ENCODE measurements around the gene SLC24A3.

Gene SLC24A3

GRCh38 chr20:19683822-19684221 is 471.4 kb downstream of the SLC24A3 start:
- Histone ChIP-seq H3K36me3 (ENCODE audit: insufficient read depth, low read length) (no peaks in the 10 kb centered on the region), H2AFZ (ENCODE audit: low read depth, low read length) (no peak overlapping the region), H3K9me3 (ENCODE audit: low read length) (no peaks in the 10 kb centered on the region), H3K4me1 (ENCODE audit: insufficient read depth, low read length) (no peaks in the 10 kb centered on the region), H3K4me3 (ENCODE audit: low read length) (no peak overlapping the region), H3K27me3 (ENCODE audit: insufficient read depth, low read length) (no peaks in the 10 kb centered on the region)

- Histone ChIP-seq H3K36me3 (ENCODE audit: insufficient read depth, low read length) (no peaks in the 10 kb centered on the region), H3K4me3 (ENCODE audit: low read length) (no peak overlapping the region), H3K27me3 (ENCODE audit: insufficient read depth, low read length) (no peaks in the 10 kb centered on the region), H2AFZ (ENCODE audit: low read depth, low read length) (no peak overlapping the region), H3K4me1 (ENCODE audit: insufficient read depth, low read length) (no peaks in the 10 kb centered on the region), H3K9me3 (ENCODE audit: low read length) (no peaks in the 10 kb centered on the region)
Measured at GRCh38 chr20:19688031-19688806, 475.8 kb downstream of the SLC24A3 start.

- Histone ChIP-seq H3K4me3 (ENCODE audit: low read length) (no peak overlapping the region), H3K9me3 (ENCODE audit: low read length) (no peaks in the 10 kb centered on the region), H3K36me3 (ENCODE audit: insufficient read depth, low read length) (no peaks in the 10 kb centered on the region), H3K27me3 (ENCODE audit: insufficient read depth, low read length) (no peaks in the 10 kb centered on the region), H3K4me1 (ENCODE audit: insufficient read depth, low read length) (peaks cover 3% of the 10 kb centered on the region), H2AFZ (ENCODE audit: low read depth, low read length) (no peak overlapping the region)
Measured at GRCh38 chr20:19690462-19690861, 478.0 kb downstream of the SLC24A3 start.

- Histone ChIP-seq H3K36me3 (ENCODE audit: insufficient read depth, low read length) (no peaks in the 10 kb centered on the region), H3K4me1 (ENCODE audit: insufficient read depth, low read length) (peaks cover 3% of the 10 kb centered on the region), H3K4me3 (ENCODE audit: low read length) (no peak overlapping the region), H2AFZ (ENCODE audit: low read depth, low read length) (no peak overlapping the region), H3K9me3 (ENCODE audit: low read length) (no peaks in the 10 kb centered on the region), H3K27me3 (ENCODE audit: insufficient read depth, low read length) (no peaks in the 10 kb centered on the region)
Measured at GRCh38 chr20:19691125-19691524, 478.7 kb downstream of the SLC24A3 start.

GRCh38 chr20:19692100-19692499 is 479.7 kb downstream of the SLC24A3 start:
- H2AFZ ChIP-seq (ENCODE audit: low read depth, low read length), result no peak overlapping the region
- no peaks in the 10 kb centered on the region for H3K36me3 ChIP-seq (ENCODE audit: insufficient read depth, low read length)
- H3K27me3 ChIP-seq (ENCODE audit: insufficient read depth, low read length), result no peaks in the 10 kb centered on the region
- H3K4me1 ChIP-seq (ENCODE audit: insufficient read depth, low read length), result peaks cover 3% of the 10 kb centered on the region
- no peak overlapping the region for H3K4me3 ChIP-seq (ENCODE audit: low read length)
- H3K9me3 ChIP-seq (ENCODE audit: low read length), result no peaks in the 10 kb centered on the region

- no peaks in the 10 kb centered on the region for H3K36me3 ChIP-seq (ENCODE audit: insufficient read depth, low read length)
- no peaks in the 10 kb centered on the region for H3K27me3 ChIP-seq (ENCODE audit: insufficient read depth, low read length)
- H3K4me3 ChIP-seq (ENCODE audit: low read length), result no peak overlapping the region
- no peak overlapping the region for H2AFZ ChIP-seq (ENCODE audit: low read depth, low read length)
- peaks cover 3% of the 10 kb centered on the region for H3K9me3 ChIP-seq (ENCODE audit: low read length)
- H3K4me1 ChIP-seq (ENCODE audit: insufficient read depth, low read length), result peaks cover 3% of the 10 kb centered on the region
Measured at GRCh38 chr20:19692685-19693119, 480.3 kb downstream of the SLC24A3 start.

GRCh38 chr20:19693508-19693907 is 481.1 kb downstream of the SLC24A3 start:
- no peak overlapping the region for H2AFZ ChIP-seq (ENCODE audit: low read depth, low read length)
- no peak overlapping the region for H3K4me3 ChIP-seq (ENCODE audit: low read length)
- peaks cover 3% of the 10 kb centered on the region for H3K4me1 ChIP-seq (ENCODE audit: insufficient read depth, low read length)
- H3K27me3 ChIP-seq (ENCODE audit: insufficient read depth, low read length), result no peaks in the 10 kb centered on the region
- H3K36me3 ChIP-seq (ENCODE audit: insufficient read depth, low read length), result no peaks in the 10 kb centered on the region
- peaks cover 3% of the 10 kb centered on the region for H3K9me3 ChIP-seq (ENCODE audit: low read length)

GRCh38 chr20:19695081-19695480 is 482.6 kb downstream of the SLC24A3 start:
- H3K4me3 ChIP-seq (ENCODE audit: low read length), result no peak overlapping the region
- peaks cover 3% of the 10 kb centered on the region for H3K4me1 ChIP-seq (ENCODE audit: insufficient read depth, low read length)
- peaks cover 3% of the 10 kb centered on the region for H3K9me3 ChIP-seq (ENCODE audit: low read length)
- H3K36me3 ChIP-seq (ENCODE audit: insufficient read depth, low read length), result no peaks in the 10 kb centered on the region
- H3K27me3 ChIP-seq (ENCODE audit: insufficient read depth, low read length), result no peaks in the 10 kb centered on the region
- no peak overlapping the region for H2AFZ ChIP-seq (ENCODE audit: low read depth, low read length)

GRCh38 chr20:19696620-19697019 is 484.2 kb downstream of the SLC24A3 start:
- H3K4me3 ChIP-seq (ENCODE audit: low read length), result no peak overlapping the region
- H3K27me3 ChIP-seq (ENCODE audit: insufficient read depth, low read length), result no peaks in the 10 kb centered on the region
- peaks cover 3% of the 10 kb centered on the region for H3K4me1 ChIP-seq (ENCODE audit: insufficient read depth, low read length)
- peaks cover 3% of the 10 kb centered on the region for H3K9me3 ChIP-seq (ENCODE audit: low read length)
- no peaks in the 10 kb centered on the region for H3K36me3 ChIP-seq (ENCODE audit: insufficient read depth, low read length)
- no peak overlapping the region for H2AFZ ChIP-seq (ENCODE audit: low read depth, low read length)

GRCh38 chr20:19697415-19697814 is 485.0 kb downstream of the SLC24A3 start:
- no peak overlapping the region for H2AFZ ChIP-seq (ENCODE audit: low read depth, low read length)
- H3K36me3 ChIP-seq (ENCODE audit: insufficient read depth, low read length), result no peaks in the 10 kb centered on the region
- no peak overlapping the region for H3K4me3 ChIP-seq (ENCODE audit: low read length)
- peaks cover 3% of the 10 kb centered on the region for H3K4me1 ChIP-seq (ENCODE audit: insufficient read depth, low read length)
- H3K27me3 ChIP-seq (ENCODE audit: insufficient read depth, low read length), result no peaks in the 10 kb centered on the region
- peaks cover 3% of the 10 kb centered on the region for H3K9me3 ChIP-seq (ENCODE audit: low read length)

- H2AFZ ChIP-seq (ENCODE audit: low read depth, low read length), result no peak overlapping the region
- no peaks in the 10 kb centered on the region for H3K27me3 ChIP-seq (ENCODE audit: insufficient read depth, low read length)
- no peaks in the 10 kb centered on the region for H3K36me3 ChIP-seq (ENCODE audit: insufficient read depth, low read length)
- no peak overlapping the region for H3K4me3 ChIP-seq (ENCODE audit: low read length)
- H3K4me1 ChIP-seq (ENCODE audit: insufficient read depth, low read length), result no peaks in the 10 kb centered on the region
- H3K9me3 ChIP-seq (ENCODE audit: low read length), result peaks cover 4% of the 10 kb centered on the region
Measured at GRCh38 chr20:19699180-19699971, 486.9 kb downstream of the SLC24A3 start.

GRCh38 chr20:19701429-19701828 is 489.0 kb downstream of the SLC24A3 start:
- Histone ChIP-seq H3K4me3 (ENCODE audit: low read length) (no peak overlapping the region), H3K9me3 (ENCODE audit: low read length) (peaks cover 4% of the 10 kb centered on the region), H2AFZ (ENCODE audit: low read depth, low read length) (no peak overlapping the region), H3K36me3 (ENCODE audit: insufficient read depth, low read length) (no peaks in the 10 kb centered on the region), H3K4me1 (ENCODE audit: insufficient read depth, low read length) (no peaks in the 10 kb centered on the region), H3K27me3 (ENCODE audit: insufficient read depth, low read length) (no peaks in the 10 kb centered on the region)

GRCh38 chr20:19706463-19706862 is 494.0 kb downstream of the SLC24A3 start:
- Histone ChIP-seq H2AFZ (ENCODE audit: low read depth, low read length) (no peak overlapping the region), H3K27me3 (ENCODE audit: insufficient read depth, low read length) (no peaks in the 10 kb centered on the region), H3K9me3 (ENCODE audit: low read length) (peaks cover 3% of the 10 kb centered on the region), H3K4me3 (ENCODE audit: low read length) (no peak overlapping the region), H3K36me3 (ENCODE audit: insufficient read depth, low read length) (no peaks in the 10 kb centered on the region), H3K4me1 (ENCODE audit: insufficient read depth, low read length) (no peaks in the 10 kb centered on the region)
